Keratinocyte (primary cell): ENCODE measurements around the gene HOXA10. TPM values are rescaled to one million over a fixed set of nuclear protein-coding genes. Genes with fewer than 3 reads are reported as not detected.

Experiments
- DNase-seq: peaks from one replicate; pipeline ENCODE4 v3.0.0-alpha.2; 2011; ENCODE audit warnings: low read depth, missing footprints, low spot score
- FAIRE-seq: peaks from 2 replicates; lab custom pipeline; 2011; peaks lifted over from hg19 to GRCh38; lab: Jason Lieb, UNC
- H2AFZ ChIP-seq: 2 replicates; pipeline ENCODE4 v1.6.0; 2012; ENCODE audit warnings: low read length, control low read depth, inconsistent platforms; ENCODE audit not compliant: control insufficient read depth
- H3K27ac ChIP-seq: 2 replicates; pipeline ENCODE4 v1.5.1; 2011; ENCODE audit warnings: low read length; ENCODE audit not compliant: control insufficient read depth, insufficient read depth
- H3K27me3 ChIP-seq: 3 replicates; pipeline ENCODE4 v1.6.0; 2011; ENCODE audit warnings: low read length; ENCODE audit not compliant: control insufficient read depth, insufficient read depth; ENCODE audit errors: extremely low read depth
- H3K36me3 ChIP-seq, 2 experiments: 2 replicates in 1 of 2; 3 replicates in 1 of 2; pipeline ENCODE4 v1.5.1; 2011; ENCODE audit warnings: low read length in 2 of 2, mild to moderate bottlenecking in 1 of 2; ENCODE audit not compliant: control insufficient read depth in 2 of 2, insufficient read depth in 2 of 2; ENCODE audit errors: extremely low read depth in 1 of 2
- H3K4me1 ChIP-seq: 3 replicates; pipeline ENCODE4 v1.5.1; 2011; ENCODE audit warnings: low read length; ENCODE audit not compliant: control insufficient read depth, insufficient read depth; ENCODE audit errors: extremely low read depth
- H3K4me2 ChIP-seq: 3 replicates; pipeline ENCODE4 v1.6.0; 2011; ENCODE audit warnings: low read depth, low read length; ENCODE audit not compliant: control insufficient read depth, insufficient read depth; ENCODE audit errors: extremely low read depth
- H3K4me3 ChIP-seq, 3 experiments: fragments of 200-600 bp in 1 of 3; sonication (generic) in 1 of 3; 2 replicates in 2 of 3; 3 replicates in 1 of 3; pipeline ENCODE4 v1.5.1; 2011 to 2016; ENCODE audit warnings: low read length in 3 of 3, mild to moderate bottlenecking in 3 of 3, control low read depth in 2 of 3, inconsistent platforms in 1 of 3, low read depth in 1 of 3, mixed read lengths in 1 of 3, mixed run types in 1 of 3, moderate library complexity in 1 of 3; ENCODE audit not compliant: control insufficient read depth in 2 of 3, insufficient read depth in 2 of 3; ENCODE audit errors: extremely low read depth in 1 of 3
- H3K79me2 ChIP-seq: 2 replicates; pipeline ENCODE4 v1.6.0; 2012; ENCODE audit warnings: low read length; ENCODE audit not compliant: control insufficient read depth, insufficient read depth
- H3K9ac ChIP-seq: 3 replicates; pipeline ENCODE4 v1.6.0; 2011; ENCODE audit warnings: low read length; ENCODE audit not compliant: control insufficient read depth, insufficient read depth; ENCODE audit errors: extremely low read depth
- H3K9me1 ChIP-seq: 3 replicates; pipeline ENCODE4 v1.6.0; 2011; ENCODE audit warnings: low read length; ENCODE audit not compliant: control insufficient read depth, insufficient read depth; ENCODE audit errors: extremely low read depth
- H3K9me3 ChIP-seq: 2 replicates; pipeline ENCODE4 v1.5.1; 2012; ENCODE audit warnings: low read depth, low read length; ENCODE audit not compliant: control insufficient read depth
- H4K20me1 ChIP-seq: 3 replicates; pipeline ENCODE4 v1.6.0; 2011; ENCODE audit warnings: low read length; ENCODE audit not compliant: control insufficient read depth, insufficient read depth; ENCODE audit errors: extremely low read depth
- CTCF ChIP-seq, 3 experiments: IDR thresholded peaks in 1 of 3; conservative IDR thresholded peaks in 1 of 3; optimal IDR thresholded peaks in 1 of 3; 2 replicates in 2 of 3; 3 replicates in 1 of 3; pipeline versions ENCODE3 to v1.5.1; 2011; ENCODE audit warnings: low read length in 3 of 3, mild to moderate bottlenecking in 3 of 3, moderate library complexity in 2 of 3, control low read depth in 1 of 3, inconsistent platforms in 1 of 3; ENCODE audit not compliant: insufficient read depth in 2 of 3; ENCODE audit errors: extremely low read depth in 1 of 3
- EZH2 ChIP-seq: IDR thresholded peaks from one replicate; pipeline ENCODE4 v1.6.1; 2012; ENCODE audit warnings: inconsistent platforms, mild to moderate bottlenecking, low read length, moderate library complexity
- dilution Hi-C: fragments of 300-500 bp; cut with MboI; formaldehyde crosslinking; loops from one replicate; pipeline ENCODE4 v1.7.0; 2020; ENCODE audit warnings: low sequenced_read_pairs; ENCODE audit not compliant: extremely low pct_ligation_motif_present
- polyA plus RNA-seq, 5 experiments: library from polyadenylated mRNA; depleted of rRNA in 3 of 5; stranded (reverse) in 3 of 5; stranded (forward) in 1 of 5; unstranded in 1 of 5; fragments of >200 nt; gene quantifications; 1 replicate in 1 of 5; 2 replicates in 3 of 5; 3 replicates in 1 of 5; pipeline versions ENCODE4 v1.2.1 to v1.2.3, GENCODE V29; 2011 to 2012; ENCODE audit warnings: missing spikeins in 2 of 5, low read depth in 1 of 5, low replicate concordance in 1 of 5

HOXA10 gene
- polyA plus RNA-seq, 1 donor (not counting 4 experiments of a cell fraction or from before 2014, with no cell fraction given): 2.4 TPM

- peaks cover 87% of the 10 kb centered on the region for H3K27me3 ChIP-seq
- H3K4me2 ChIP-seq: no peak overlapping the region
- peaks cover 5% of the 10 kb centered on the region for H3K4me1 ChIP-seq
- H3K4me3 ChIP-seq: no peak overlapping the region
- H3K36me3 ChIP-seq: no peaks in the 10 kb centered on the region
- FAIRE-seq (no peak), DNase-seq (no peak)
- no peaks in the 10 kb centered on the region for H3K9me1 ChIP-seq
- peaks cover 11% of the 10 kb centered on the region for H4K20me1 ChIP-seq
- dilution Hi-C loops: loop anchor here (25.0 kb wide), 1 partner anchor 375 kb away; no protein-coding TSS in a partner anchor
- no peak overlapping the region for H3K27ac ChIP-seq
- no peak overlapping the region for H2AFZ ChIP-seq
- H3K9ac ChIP-seq: no peak overlapping the region
- H3K9me3 ChIP-seq: no peaks in the 10 kb centered on the region
- TF ChIP-seq CTCF (optimal IDR thresholded peaks at IDR 0.05 in 1 of 3, IDR thresholded peaks at IDR 0.05 in 1 of 3, conservative IDR thresholded peaks at IDR 0.05 in 1 of 3; ENCODE audit: extremely low read depth in 1 of 3, insufficient read depth in 2 of 3, low read length in 3 of 3) (no peak), EZH2 (peak; percentile 87)
- no peaks in the 10 kb centered on the region for H3K79me2 ChIP-seq
Measured at GRCh38 chr7:27212497-27213432, 38.6 kb upstream of the HOXA10 start.

DNA sequence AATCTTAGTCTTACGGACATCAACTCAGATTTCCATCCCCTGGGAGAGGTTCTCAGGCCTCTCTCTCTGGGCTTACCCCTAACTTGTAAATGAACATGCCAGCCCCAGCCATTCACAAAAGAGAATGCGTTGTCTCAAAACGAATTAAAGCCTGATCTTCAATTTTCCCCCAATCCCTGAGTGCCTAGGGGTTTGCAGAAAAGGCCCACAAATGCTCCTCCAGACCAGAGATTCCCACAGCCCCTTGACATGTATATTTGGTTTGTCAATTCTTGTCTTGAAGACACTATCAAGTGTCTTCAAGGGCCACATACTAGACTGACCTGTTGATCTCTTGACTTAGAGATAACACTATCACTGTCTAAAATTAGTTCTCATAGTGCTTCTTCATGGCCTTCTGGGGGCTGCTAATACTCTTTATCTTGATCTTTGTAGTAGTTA lies 37.7 kb upstream of the HOXA10 start:
- TF ChIP-seq CTCF (optimal IDR thresholded peaks at IDR 0.05 in 1 of 3, IDR thresholded peaks at IDR 0.05 in 1 of 3, conservative IDR thresholded peaks at IDR 0.05 in 1 of 3; ENCODE audit: extremely low read depth in 1 of 3, insufficient read depth in 2 of 3, low read length in 3 of 3): no peak
- TF ChIP-seq EZH2: peak; percentile 5
- no peak overlapping the region for H2AFZ ChIP-seq
- no peaks in the 10 kb centered on the region for H3K9me1 ChIP-seq
- H3K36me3 ChIP-seq: no peaks in the 10 kb centered on the region
- peaks cover 5% of the 10 kb centered on the region for H3K4me1 ChIP-seq
- no peak for FAIRE-seq
- no peak overlapping the region for H3K9ac ChIP-seq
- DNase-seq: no peak
- H3K4me3 ChIP-seq: no peak overlapping the region
- H3K4me2 ChIP-seq: no peak overlapping the region
- H4K20me1 ChIP-seq: peaks cover 13% of the 10 kb centered on the region
- no peaks in the 10 kb centered on the region for H3K79me2 ChIP-seq
- no peak overlapping the region for H3K27ac ChIP-seq
- dilution Hi-C loops: loop anchor here (25.0 kb wide), 1 partner anchor 376 kb away; no protein-coding TSS in a partner anchor
- no peaks in the 10 kb centered on the region for H3K9me3 ChIP-seq
- H3K27me3 ChIP-seq: peaks cover 84% of the 10 kb centered on the region
